ENCODE measurements around the gene TMCC1. TPM values are rescaled to one million over a fixed set of nuclear protein-coding genes. Genes with fewer than 3 reads are reported as not detected.

TMCC1 gene
- total and polyA plus RNA-seq, 4 donors, result 4.6 to 44.2 (median 24.0) TPM

GRCh38 chr3:129734449-129734848, 159.1 kb downstream of the TMCC1 start:
- WGBS, 2 donors, result 95 to 98% methylated on average over 2 of the region's 2 CpGs
- Histone ChIP-seq H3K4me1 (ENCODE audit: control insufficient read depth in 1 of 2, insufficient read depth in 2 of 2, low read length in 2 of 2) (no peaks in the 10 kb centered on the region), H3K27me3 (ENCODE audit: control insufficient read depth in 1 of 2, insufficient read depth in 2 of 2, low read length in 1 of 2) (no peaks in the 10 kb centered on the region), H3K9me3 (ENCODE audit: control insufficient read depth, low read length) (no peaks in the 10 kb centered on the region), H3K36me3 (ENCODE audit: control insufficient read depth in 1 of 2, insufficient read depth in 2 of 2, low read length in 1 of 2) (no peaks in the 10 kb centered on the region), H3K4me3 (ENCODE audit: low read length in 2 of 2) (no peak overlapping the region), H3K27ac (ENCODE audit: low read depth in 1 of 2, low read length in 2 of 2) (no peak overlapping the region)
- ATAC-seq (ENCODE audit: low FRiP score), result no peak
- DNase-seq, result no peak
- intact Hi-C loops (cut with DNase I), result no loop called here

- no peak for ATAC-seq (ENCODE audit: low FRiP score)
- Histone ChIP-seq H3K4me1 (ENCODE audit: control insufficient read depth in 1 of 2, insufficient read depth in 2 of 2, low read length in 2 of 2) (no peaks in the 10 kb centered on the region), H3K4me3 (ENCODE audit: low read length in 2 of 2) (no peak overlapping the region), H3K27me3 (ENCODE audit: control insufficient read depth in 1 of 2, insufficient read depth in 2 of 2, low read length in 1 of 2) (no peaks in the 10 kb centered on the region), H3K9me3 (ENCODE audit: control insufficient read depth, low read length) (no peaks in the 10 kb centered on the region), H3K36me3 (ENCODE audit: control insufficient read depth in 1 of 2, insufficient read depth in 2 of 2, low read length in 1 of 2) (no peaks in the 10 kb centered on the region), H3K27ac (ENCODE audit: low read depth in 1 of 2, low read length in 2 of 2) (no peak overlapping the region)
- intact Hi-C loops (cut with DNase I), result no loop called here
- no peak for DNase-seq
- 92 to 96% methylated on average over 1 of the region's 1 CpG for WGBS, 2 donors
These were observed 161.2 kb downstream of the TMCC1 start for GRCh38 chr3:129732200-129732876.

- no peaks in the 10 kb centered on the region for H3K27me3 ChIP-seq (ENCODE audit: control insufficient read depth in 1 of 2, insufficient read depth in 2 of 2, low read length in 1 of 2)
- ATAC-seq (ENCODE audit: low FRiP score) (no peak), DNase-seq (no peak)
- H3K4me1 ChIP-seq (ENCODE audit: control insufficient read depth in 1 of 2, insufficient read depth in 2 of 2, low read length in 2 of 2), result peaks cover 2 to 8% of the 10 kb centered on the region in 2 donors
- H3K9me3 ChIP-seq (ENCODE audit: control insufficient read depth, low read length), result no peaks in the 10 kb centered on the region
- 41 to 55% methylated on average over 2 of the region's 2 CpGs for WGBS, 2 donors
- no peak overlapping the region for H3K4me3 ChIP-seq (ENCODE audit: low read length in 2 of 2)
- intact Hi-C loops (cut with DNase I), result no loop called here
- no peak overlapping the region for H3K27ac ChIP-seq (ENCODE audit: low read depth in 1 of 2, low read length in 2 of 2)
- no peaks in the 10 kb centered on the region for H3K36me3 ChIP-seq (ENCODE audit: control insufficient read depth in 1 of 2, insufficient read depth in 2 of 2, low read length in 1 of 2)
These were observed 165.8 kb downstream of the TMCC1 start for GRCh38 chr3:129727707-129728106.

GRCh38 chr3:129723558-129724324, 169.8 kb downstream of the TMCC1 start:
- H3K27me3 ChIP-seq (ENCODE audit: control insufficient read depth in 1 of 2, insufficient read depth in 2 of 2, low read length in 1 of 2), result no peaks in the 10 kb centered on the region
- H3K36me3 ChIP-seq (ENCODE audit: control insufficient read depth in 1 of 2, insufficient read depth in 2 of 2, low read length in 1 of 2), result no peaks in the 10 kb centered on the region
- H3K9me3 ChIP-seq (ENCODE audit: control insufficient read depth, low read length), result no peaks in the 10 kb centered on the region
- DNase-seq (no peak), ATAC-seq (ENCODE audit: low FRiP score) (peak; percentile 86)
- intact Hi-C loops (cut with DNase I), result no loop called here
- H3K4me1 ChIP-seq (ENCODE audit: control insufficient read depth in 1 of 2, insufficient read depth in 2 of 2, low read length in 2 of 2), result peaks cover 2 to 8% of the 10 kb centered on the region in 2 donors
- H3K4me3 ChIP-seq (ENCODE audit: low read length in 2 of 2), result no peak overlapping the region
- no peak overlapping the region for H3K27ac ChIP-seq (ENCODE audit: low read depth in 1 of 2, low read length in 2 of 2)
- WGBS, 2 donors, result 33 to 35% methylated on average over 6 of the region's 6 CpGs

- no peak for ATAC-seq (ENCODE audit: low FRiP score)
- H3K27me3 ChIP-seq (ENCODE audit: control insufficient read depth in 1 of 2, insufficient read depth in 2 of 2, low read length in 1 of 2), result no peaks in the 10 kb centered on the region
- intact Hi-C loops (cut with DNase I), result no loop called here
- H3K36me3 ChIP-seq (ENCODE audit: control insufficient read depth in 1 of 2, insufficient read depth in 2 of 2, low read length in 1 of 2), result no peaks in the 10 kb centered on the region
- no peaks in the 10 kb centered on the region for H3K9me3 ChIP-seq (ENCODE audit: control insufficient read depth, low read length)
- H3K27ac ChIP-seq (ENCODE audit: low read depth in 1 of 2, low read length in 2 of 2), result no peak overlapping the region
- no peak overlapping the region for H3K4me3 ChIP-seq (ENCODE audit: low read length in 2 of 2)
- H3K4me1 ChIP-seq (ENCODE audit: control insufficient read depth in 1 of 2, insufficient read depth in 2 of 2, low read length in 2 of 2), result peaks cover 2 to 8% of the 10 kb centered on the region in 2 donors
- no peak for DNase-seq
These were observed 171.0 kb downstream of the TMCC1 start for GRCh38 chr3:129722527-129722926.

GRCh38 chr3:129718201-129718600, 175.3 kb downstream of the TMCC1 start:
- no peak for ATAC-seq (ENCODE audit: low FRiP score)

GRCh38 chr3:129715854-129716253, 177.7 kb downstream of the TMCC1 start:
- H3K4me3 ChIP-seq (ENCODE audit: low read length in 2 of 2), result no peak overlapping the region
- H3K36me3 ChIP-seq (ENCODE audit: control insufficient read depth in 1 of 2, insufficient read depth in 2 of 2, low read length in 1 of 2), result no peaks in the 10 kb centered on the region
- H3K9me3 ChIP-seq (ENCODE audit: control insufficient read depth, low read length), result no peaks in the 10 kb centered on the region
- no peaks in the 10 kb centered on the region for H3K27me3 ChIP-seq (ENCODE audit: control insufficient read depth in 1 of 2, insufficient read depth in 2 of 2, low read length in 1 of 2)
- ATAC-seq (ENCODE audit: low FRiP score) (no peak), DNase-seq (no peak)
- 88 to 90% methylated on average over 1 to 2 of the region's 2 CpGs for WGBS, 2 donors
- intact Hi-C loops (cut with DNase I), result no loop called here
- H3K4me1 ChIP-seq (ENCODE audit: control insufficient read depth in 1 of 2, insufficient read depth in 2 of 2, low read length in 2 of 2), result no peaks in the 10 kb centered on the region
- H3K27ac ChIP-seq (ENCODE audit: low read depth in 1 of 2, low read length in 2 of 2), result no peak overlapping the region

More at GRCh38 chr3:129718201-129718600, 175.3 kb downstream of the TMCC1 start:
- H3K4me1 ChIP-seq (ENCODE audit: control insufficient read depth in 1 of 2, insufficient read depth in 2 of 2, low read length in 2 of 2), result no peaks in the 10 kb centered on the region
- intact Hi-C loops (cut with DNase I), result no loop called here
- H3K27me3 ChIP-seq (ENCODE audit: control insufficient read depth in 1 of 2, insufficient read depth in 2 of 2, low read length in 1 of 2), result no peaks in the 10 kb centered on the region
- H3K27ac ChIP-seq (ENCODE audit: low read depth in 1 of 2, low read length in 2 of 2), result no peak overlapping the region
- no peak overlapping the region for H3K4me3 ChIP-seq (ENCODE audit: low read length in 2 of 2)
- no peak for DNase-seq
- no peaks in the 10 kb centered on the region for H3K9me3 ChIP-seq (ENCODE audit: control insufficient read depth, low read length)
- H3K36me3 ChIP-seq (ENCODE audit: control insufficient read depth in 1 of 2, insufficient read depth in 2 of 2, low read length in 1 of 2), result no peaks in the 10 kb centered on the region
- WGBS, 2 donors, result 72 to 73% methylated on average over 4 of the region's 4 CpGs

- no peaks in the 10 kb centered on the region for H3K9me3 ChIP-seq (ENCODE audit: control insufficient read depth, low read length)
- WGBS, 2 donors, result 97 to 100% methylated on average over 1 of the region's 1 CpG
- no peaks in the 10 kb centered on the region for H3K4me1 ChIP-seq (ENCODE audit: control insufficient read depth in 1 of 2, insufficient read depth in 2 of 2, low read length in 2 of 2)
- no peaks in the 10 kb centered on the region for H3K36me3 ChIP-seq (ENCODE audit: control insufficient read depth in 1 of 2, insufficient read depth in 2 of 2, low read length in 1 of 2)
- H3K4me3 ChIP-seq (ENCODE audit: low read length in 2 of 2), result no peak overlapping the region
- ATAC-seq (ENCODE audit: low FRiP score) (no peak), DNase-seq (no peak)
- intact Hi-C loops (cut with DNase I), result no loop called here
- no peaks in the 10 kb centered on the region for H3K27me3 ChIP-seq (ENCODE audit: control insufficient read depth in 1 of 2, insufficient read depth in 2 of 2, low read length in 1 of 2)
- H3K27ac ChIP-seq (ENCODE audit: low read depth in 1 of 2, low read length in 2 of 2), result no peak overlapping the region
These were observed 185.1 kb downstream of the TMCC1 start for GRCh38 chr3:129708328-129708861.

GRCh38 chr3:129705274-129705673, 188.2 kb downstream of the TMCC1 start:
- DNase-seq, result no peak
- intact Hi-C loops (cut with DNase I), result no loop called here
- WGBS, 2 donors, result 98 to 100% methylated on average over 3 of the region's 3 CpGs

More at GRCh38 chr3:129705274-129705673, 188.2 kb downstream of the TMCC1 start:
- Histone ChIP-seq H3K36me3 (ENCODE audit: control insufficient read depth in 1 of 2, insufficient read depth in 2 of 2, low read length in 1 of 2) (no peaks in the 10 kb centered on the region), H3K4me3 (ENCODE audit: low read length in 2 of 2) (no peak overlapping the region), H3K4me1 (ENCODE audit: control insufficient read depth in 1 of 2, insufficient read depth in 2 of 2, low read length in 2 of 2) (no peaks in the 10 kb centered on the region), H3K27ac (ENCODE audit: low read depth in 1 of 2, low read length in 2 of 2) (no peak overlapping the region), H3K27me3 (ENCODE audit: control insufficient read depth in 1 of 2, insufficient read depth in 2 of 2, low read length in 1 of 2) (no peaks in the 10 kb centered on the region), H3K9me3 (ENCODE audit: control insufficient read depth, low read length) (no peaks in the 10 kb centered on the region)
- ATAC-seq (ENCODE audit: low FRiP score), result no peak
